SJSA1 (cell line): ENCODE data around the gene LGALS3BP. TPM values are rescaled to one million over a fixed set of nuclear protein-coding genes. Genes with fewer than 3 reads are reported as not detected.
"Not testable (repeated sequence)": the region's sequence is repeated elsewhere in the genome, so short reads cannot be mapped to it uniquely, and the experiment has no call there.

Experiments
- DNase-seq, 2 experiments: peaks; one replicate each; pipeline ENCODE4 v3.0.0-alpha.2; 2015 to 2020; ENCODE audit warnings: low spot score in 2 of 2, low read depth in 1 of 2
- H3K27ac ChIP-seq: fragments of 250-450 bp; sonication (Bioruptor Pico); 2 replicates; pipeline ENCODE4 v1.5.1; 2020; ENCODE audit warnings: mild to moderate bottlenecking, moderate library complexity
- H3K27me3 ChIP-seq: fragments of 250-450 bp; sonication (Bioruptor Pico); replicated peaks from 2 replicates; pipeline ENCODE4 v1.5.1; 2020; ENCODE audit warnings: mild to moderate bottlenecking, moderate library complexity
- H3K36me3 ChIP-seq: fragments of 250-450 bp; sonication (Bioruptor Pico); 2 replicates; pipeline ENCODE4 v1.5.1; 2020; ENCODE audit warnings: mild to moderate bottlenecking
- H3K4me1 ChIP-seq: fragments of 250-450 bp; sonication (Bioruptor Pico); replicated peaks from 2 replicates; pipeline ENCODE4 v1.6.1; 2021; ENCODE audit warnings: mild to moderate bottlenecking
- H3K4me3 ChIP-seq: fragments of 250-450 bp; sonication (Bioruptor Pico); 2 replicates; pipeline ENCODE4 v1.5.1; 2020; ENCODE audit warnings: mild to moderate bottlenecking
- H3K9me3 ChIP-seq: fragments of 250-450 bp; sonication (Bioruptor Pico); replicated peaks from 2 replicates; pipeline ENCODE4 v1.5.1; 2020; ENCODE audit warnings: mild to moderate bottlenecking
- total RNA-seq: library from RNA; depleted of rRNA; stranded (reverse); fragments of >200 nt; shearing (Covaris generic); gene quantifications from 2 replicates; pipeline ENCODE4 v1.2.3, GENCODE V29; 2014

Gene LGALS3BP
- total RNA-seq, 1 experiment from 2014 or later: 485 TPM

DNA sequence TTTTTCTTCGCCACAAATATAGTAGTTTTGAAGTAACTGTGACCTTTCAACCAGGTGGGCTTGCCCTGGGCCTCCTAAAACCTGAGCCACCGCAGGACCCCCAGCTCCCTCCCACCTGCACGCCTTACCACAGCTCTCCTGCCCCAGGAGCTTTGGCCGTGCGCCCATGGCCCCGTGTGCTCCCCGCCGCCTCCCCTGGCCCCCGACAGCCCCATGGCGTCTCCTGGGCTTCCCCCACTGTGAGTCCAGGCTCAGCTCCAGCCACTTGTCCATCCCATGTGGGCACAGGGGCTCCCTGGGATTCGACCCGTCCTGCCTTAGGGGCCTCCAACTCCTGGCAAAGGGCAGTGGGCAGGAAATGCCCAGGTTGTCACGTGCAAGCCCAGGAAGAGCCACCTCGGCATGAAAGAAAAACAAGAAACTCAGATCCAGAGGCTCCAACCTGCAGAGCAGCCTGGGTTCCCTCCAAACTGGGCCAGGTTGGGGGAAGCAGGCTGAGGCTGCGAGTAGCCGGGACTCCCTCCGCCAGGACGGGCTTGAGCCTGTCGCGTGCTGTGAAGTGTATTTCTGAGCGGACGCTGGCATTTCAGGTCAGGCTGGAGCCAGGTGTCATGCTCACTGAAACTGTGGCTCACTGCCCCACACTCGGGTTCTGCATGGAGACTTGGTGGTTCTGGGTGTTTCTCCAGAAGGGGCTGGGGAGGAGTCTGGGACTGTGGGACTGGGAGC is 5.8 kb downstream of the LGALS3BP start:
- no peak overlapping the region for H3K4me3 ChIP-seq
- no peak overlapping the region for H3K27ac ChIP-seq
- H3K27me3 ChIP-seq: no peaks in the 10 kb centered on the region
- peaks cover 27% of the 10 kb centered on the region for H3K4me1 ChIP-seq
- DNase-seq: no peak
- no peaks in the 10 kb centered on the region for H3K9me3 ChIP-seq
- peaks cover 94% of the 10 kb centered on the region for H3K36me3 ChIP-seq

DNA sequence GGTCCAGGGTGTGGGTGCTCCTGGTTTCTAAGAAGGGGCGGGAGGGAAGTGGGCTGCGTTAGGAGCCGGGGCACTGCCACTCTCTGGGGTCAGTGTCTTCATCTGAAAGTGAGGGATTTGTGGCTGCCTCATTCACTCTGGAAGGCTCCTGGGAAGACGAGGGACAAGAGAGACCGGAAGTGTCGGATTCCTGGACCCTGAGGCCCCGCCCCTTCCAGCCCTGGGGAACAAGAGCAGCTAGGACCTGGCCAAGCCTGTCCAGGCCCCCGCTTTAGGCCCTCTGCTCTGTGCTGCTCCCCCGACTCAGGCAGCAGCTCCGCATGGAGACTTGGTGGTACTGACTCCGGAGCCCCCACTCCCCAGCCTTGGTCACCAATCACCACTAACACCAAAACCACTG is 6.5 kb downstream of the LGALS3BP start:
- H3K4me1 ChIP-seq: peaks cover 27% of the 10 kb centered on the region
- peak in 1 of 2 experiments; percentile 49 for DNase-seq
- peaks cover 98% of the 10 kb centered on the region for H3K36me3 ChIP-seq
- H3K9me3 ChIP-seq: no peaks in the 10 kb centered on the region
- no peak overlapping the region for H3K27ac ChIP-seq
- no peaks in the 10 kb centered on the region for H3K27me3 ChIP-seq
- no peak overlapping the region for H3K4me3 ChIP-seq

DNA sequence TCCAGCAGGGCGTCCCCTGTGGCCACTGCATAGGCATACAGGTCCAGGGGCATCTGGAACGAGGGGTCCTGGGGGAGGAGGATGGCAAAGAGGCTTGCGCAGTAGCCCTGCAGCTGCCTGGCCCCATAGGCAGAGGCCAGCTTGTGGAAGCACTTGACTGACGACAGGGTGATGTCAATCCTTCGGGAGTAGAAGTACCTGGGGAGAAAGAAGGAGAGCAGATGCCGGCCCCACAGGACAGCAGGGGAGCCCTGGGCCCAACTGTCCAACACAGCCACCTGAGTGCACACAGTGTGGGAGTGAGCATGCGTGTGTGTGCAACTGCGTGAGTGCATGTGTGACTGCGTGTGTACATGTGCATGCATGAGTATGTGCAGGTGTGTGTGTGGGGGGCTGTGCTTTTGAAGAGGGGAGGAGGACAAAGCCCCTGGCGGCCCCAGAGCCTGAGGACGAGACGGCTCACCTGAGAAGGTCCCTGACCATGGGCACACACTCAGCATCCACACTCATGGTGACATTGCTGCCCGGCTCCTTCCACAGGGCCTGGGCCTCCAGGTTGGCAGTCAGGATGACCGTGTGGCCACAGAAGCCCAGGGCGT is 7.1 kb downstream of the LGALS3BP start:
- no peaks in the 10 kb centered on the region for H3K9me3 ChIP-seq
- no peaks in the 10 kb centered on the region for H3K27me3 ChIP-seq
- DNase-seq: no peak
- no peak overlapping the region for H3K27ac ChIP-seq
- H3K36me3 ChIP-seq: peaks cover 98% of the 10 kb centered on the region
- peaks cover 27% of the 10 kb centered on the region for H3K4me1 ChIP-seq
- H3K4me3 ChIP-seq: no peak overlapping the region

DNA sequence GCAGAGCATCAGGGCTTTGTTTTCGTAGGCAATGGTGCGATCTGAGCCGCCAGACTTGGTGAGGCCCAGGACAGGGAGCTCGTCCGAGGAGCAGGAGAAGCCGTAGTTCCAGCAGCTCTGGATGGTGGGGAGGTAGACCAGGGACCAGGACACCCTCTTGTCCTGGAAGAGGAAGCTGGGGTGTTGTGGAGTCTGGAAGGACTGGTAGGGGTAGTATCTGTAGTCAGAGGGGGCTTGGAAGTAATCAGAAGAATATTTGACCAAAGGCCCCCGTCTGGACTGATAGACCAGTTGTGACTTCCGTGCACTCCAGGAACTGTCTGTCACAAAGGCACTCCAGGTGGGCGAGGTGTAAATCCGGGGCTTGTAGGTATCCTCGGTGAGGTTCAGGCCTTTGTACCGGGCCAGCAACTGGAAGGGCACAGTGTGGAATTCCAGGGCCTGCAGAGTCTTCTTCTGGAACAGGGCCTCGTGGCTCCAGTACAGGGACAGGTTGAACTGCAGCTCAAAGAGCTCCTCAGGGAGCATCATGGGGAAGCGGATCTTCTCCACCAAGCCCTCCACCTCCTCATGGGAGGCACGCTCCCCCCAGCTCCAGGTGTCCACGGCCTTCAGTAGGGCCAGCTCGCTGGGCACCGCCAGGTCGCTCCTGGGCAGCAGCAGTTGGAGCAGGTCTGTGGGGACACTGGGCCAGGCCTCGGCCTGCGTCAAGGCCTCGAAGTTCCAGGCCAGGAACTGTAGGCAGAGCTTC is 7.8 kb downstream of the LGALS3BP start:
- peak in 1 of 2 experiments; percentile 52 for DNase-seq
- Histone ChIP-seq H3K27ac (no peak overlapping the region), H3K4me1 (peaks cover 33% of the 10 kb centered on the region), H3K4me3 (no peak overlapping the region), H3K36me3 (peaks cover 97% of the 10 kb centered on the region), H3K9me3 (no peaks in the 10 kb centered on the region), H3K27me3 (no peaks in the 10 kb centered on the region)

DNA sequence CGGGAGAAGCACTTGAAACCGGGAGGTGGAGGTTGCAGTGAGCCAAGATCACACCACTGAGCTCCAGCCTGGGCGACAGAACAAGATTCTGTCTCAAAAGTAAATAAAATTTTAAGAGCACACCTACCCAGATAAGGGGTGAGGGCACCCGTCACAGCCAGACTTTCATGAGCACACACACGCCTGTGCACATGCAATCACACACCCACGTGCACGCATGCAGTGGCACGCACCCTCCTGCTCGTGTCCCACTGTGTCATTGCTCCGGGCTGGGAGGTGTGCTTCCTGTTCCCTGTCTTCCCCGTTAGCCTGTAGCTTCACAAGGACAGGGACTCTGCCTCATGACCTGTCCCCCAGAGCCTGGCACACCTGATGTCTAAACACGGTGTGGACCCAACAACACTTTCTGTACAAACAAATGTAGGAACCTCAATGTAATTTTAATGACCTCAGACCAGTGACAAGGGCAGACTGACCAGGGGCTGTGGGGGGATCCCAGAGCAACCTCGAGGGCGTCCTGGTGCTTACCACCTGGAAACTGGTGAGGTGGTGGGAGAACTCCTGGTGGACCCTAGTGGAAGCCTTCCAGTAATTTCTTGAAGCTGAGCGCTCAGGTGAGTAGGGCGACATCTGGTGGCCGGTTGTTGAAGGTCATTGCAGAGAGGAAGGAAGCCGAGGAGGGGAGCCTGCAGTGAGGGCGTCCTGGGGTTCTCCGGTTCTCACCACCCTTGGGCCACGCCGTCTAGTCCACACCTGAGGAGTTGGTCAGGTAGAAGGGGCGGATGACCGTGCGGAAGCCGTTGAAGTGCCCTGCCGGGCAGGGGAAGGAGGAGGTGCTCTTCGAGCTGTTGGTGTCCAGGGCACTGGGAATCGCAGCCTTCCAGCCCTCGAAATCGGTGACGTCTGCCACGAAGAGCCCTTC is 8.6 kb downstream of the LGALS3BP start:
- H3K9me3 ChIP-seq: no peaks in the 10 kb centered on the region
- H3K36me3 ChIP-seq: peaks cover 97% of the 10 kb centered on the region
- no peaks in the 10 kb centered on the region for H3K27me3 ChIP-seq
- peaks cover 41% of the 10 kb centered on the region for H3K4me1 ChIP-seq
- peak; percentile 84 to 87 for DNase-seq
- no peak overlapping the region for H3K27ac ChIP-seq
- H3K4me3 ChIP-seq: no peak overlapping the region

DNA sequence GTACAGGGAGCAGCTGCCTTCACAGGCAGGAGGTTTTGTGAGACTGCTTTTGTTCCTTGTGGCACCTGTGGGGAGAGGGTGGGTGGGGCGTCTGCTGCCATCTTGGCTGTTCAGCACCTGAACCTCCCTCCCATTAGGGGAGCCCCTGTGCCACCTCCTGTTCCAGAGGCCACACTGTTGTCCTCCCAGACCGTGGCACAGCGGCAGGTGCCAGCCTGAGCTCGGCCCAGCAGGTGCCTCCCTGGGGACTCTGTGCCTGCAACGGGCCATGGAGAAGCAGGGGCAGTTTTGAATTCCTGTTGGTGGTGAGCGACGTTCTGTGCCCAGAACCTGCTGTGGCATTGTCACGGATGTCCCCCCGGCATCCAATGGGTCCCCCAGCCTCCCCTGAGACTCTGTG is 9.9 kb downstream of the LGALS3BP start:
- peaks cover 86% of the 10 kb centered on the region for H3K36me3 ChIP-seq
- no peak overlapping the region for H3K27ac ChIP-seq
- H3K4me3 ChIP-seq: no peak overlapping the region
- no peak for DNase-seq
- no peaks in the 10 kb centered on the region for H3K27me3 ChIP-seq
- H3K9me3 ChIP-seq: no peaks in the 10 kb centered on the region
- peaks cover 38% of the 10 kb centered on the region for H3K4me1 ChIP-seq

DNA sequence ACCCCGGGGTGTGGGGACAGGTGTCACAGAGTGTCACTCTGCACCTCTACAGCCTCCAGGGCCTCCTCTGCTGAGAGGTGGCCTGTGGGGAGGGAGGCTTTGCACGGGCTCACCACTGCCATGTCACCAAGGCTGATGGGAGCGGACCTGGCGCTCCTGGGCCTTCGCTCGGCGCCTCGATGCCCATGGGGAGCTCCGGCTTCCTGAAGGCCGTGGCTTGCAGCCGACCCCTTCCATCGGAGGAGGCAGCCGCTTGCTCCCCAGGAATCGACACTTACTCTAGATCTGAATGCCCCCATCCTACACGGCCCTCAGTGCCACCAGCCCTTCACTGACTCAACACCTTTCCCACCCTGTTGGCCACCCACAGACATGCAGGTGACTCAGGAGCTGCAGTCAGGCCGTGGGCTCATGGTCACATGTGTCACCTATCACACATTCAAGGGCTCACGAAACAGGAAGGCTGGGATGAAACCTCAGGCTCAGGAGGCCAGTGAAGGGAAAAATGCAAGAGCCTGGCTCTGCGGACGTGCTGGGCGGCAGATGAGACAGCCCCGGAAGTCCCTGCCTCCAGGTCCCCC is 11.9 kb downstream of the LGALS3BP start:
- Histone ChIP-seq H3K9me3 (no peaks in the 10 kb centered on the region), H3K27ac (0 out of 2 replicates have a peak overlapping the region, but pooled peaks have one; percentile 6), H3K4me3 (no peak overlapping the region), H3K27me3 (no peaks in the 10 kb centered on the region), H3K4me1 (peaks cover 38% of the 10 kb centered on the region), H3K36me3 (peaks cover 68% of the 10 kb centered on the region)
- DNase-seq: peak in 1 of 2 experiments; percentile 53

DNA sequence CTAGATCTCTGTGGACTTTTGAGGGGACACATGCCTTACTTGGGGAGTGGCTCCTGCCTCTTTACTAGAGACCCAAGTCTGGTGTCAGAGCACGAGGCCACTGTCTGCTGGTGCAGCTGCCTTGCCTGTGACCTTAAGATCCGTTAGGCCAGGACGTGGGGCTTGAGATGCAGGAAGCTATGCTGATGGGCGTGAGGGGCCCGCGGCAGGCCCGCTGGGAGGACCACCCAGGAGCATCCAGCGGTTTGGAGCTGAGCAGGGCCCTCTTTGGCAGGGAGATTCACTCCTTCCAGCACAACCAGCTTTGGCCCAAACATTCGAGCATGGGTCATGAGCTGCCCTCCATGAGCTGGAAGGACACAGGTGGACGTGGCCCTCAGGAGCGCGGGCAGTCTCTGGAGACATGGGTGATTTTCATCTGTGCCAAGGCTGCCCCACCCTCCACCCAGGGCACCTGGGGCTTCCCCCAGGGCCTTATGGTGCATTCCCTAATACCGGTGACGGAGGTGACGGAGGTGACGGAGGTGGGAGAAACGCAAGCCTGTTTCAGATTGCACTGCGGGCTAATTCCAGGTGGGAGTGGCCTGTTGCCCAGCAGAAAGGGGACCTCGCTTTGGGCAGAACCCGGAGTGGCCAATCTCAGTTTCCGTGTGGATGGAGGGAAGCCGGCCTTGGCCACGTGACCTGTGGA is 12.7 kb downstream of the LGALS3BP start:
- H3K36me3 ChIP-seq: peaks cover 59% of the 10 kb centered on the region
- H3K9me3 ChIP-seq: no peaks in the 10 kb centered on the region
- H3K4me3 ChIP-seq: no peak overlapping the region
- peaks cover 44% of the 10 kb centered on the region for H3K4me1 ChIP-seq
- H3K27me3 ChIP-seq: no peaks in the 10 kb centered on the region
- DNase-seq: peak; percentile 62 to 84
- H3K27ac ChIP-seq: peak overlapping the region; percentile 25; the same call in 1 of the 2 replicates

DNA sequence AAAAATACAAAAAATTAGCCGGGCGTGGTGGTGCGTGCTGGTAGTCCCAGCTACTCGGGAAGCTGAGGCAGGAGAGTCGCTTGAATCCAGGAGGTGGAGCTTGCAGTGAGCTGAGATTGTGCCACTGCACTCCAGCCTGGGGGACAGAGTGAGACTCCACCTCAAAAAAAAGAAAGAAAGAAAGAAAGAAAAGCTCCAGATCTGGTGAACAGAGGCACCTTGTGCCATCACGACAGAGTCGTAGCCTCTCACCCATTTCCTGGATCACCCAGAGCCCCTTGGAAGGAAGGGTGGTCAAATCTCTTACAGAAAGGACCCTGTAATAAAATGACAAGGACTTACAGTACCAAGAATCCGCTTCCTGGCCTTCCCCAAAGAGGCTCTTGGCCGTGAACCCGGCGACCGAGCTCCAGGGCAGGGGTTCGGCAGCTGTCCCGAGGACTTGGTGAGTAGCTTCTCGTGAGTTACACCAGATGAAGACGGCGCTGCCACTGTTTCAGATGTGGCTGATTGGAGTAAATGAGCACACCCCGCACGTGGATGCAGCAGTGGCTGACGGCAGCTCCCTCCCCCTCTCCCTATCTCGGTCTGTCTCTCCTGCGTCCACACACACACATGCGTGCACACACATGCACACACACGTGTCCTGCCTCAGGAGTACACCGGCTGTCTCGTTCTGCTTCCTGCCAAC is 13.5 kb downstream of the LGALS3BP start:
- no peak for DNase-seq
- H3K9me3 ChIP-seq: no peaks in the 10 kb centered on the region
- H3K36me3 ChIP-seq: peaks cover 51% of the 10 kb centered on the region
- H3K27ac ChIP-seq: peak overlapping the region; percentile 25; the same call in 1 of the 2 replicates
- H3K27me3 ChIP-seq: no peaks in the 10 kb centered on the region
- H3K4me1 ChIP-seq: peaks cover 43% of the 10 kb centered on the region
- no peak overlapping the region for H3K4me3 ChIP-seq

DNA sequence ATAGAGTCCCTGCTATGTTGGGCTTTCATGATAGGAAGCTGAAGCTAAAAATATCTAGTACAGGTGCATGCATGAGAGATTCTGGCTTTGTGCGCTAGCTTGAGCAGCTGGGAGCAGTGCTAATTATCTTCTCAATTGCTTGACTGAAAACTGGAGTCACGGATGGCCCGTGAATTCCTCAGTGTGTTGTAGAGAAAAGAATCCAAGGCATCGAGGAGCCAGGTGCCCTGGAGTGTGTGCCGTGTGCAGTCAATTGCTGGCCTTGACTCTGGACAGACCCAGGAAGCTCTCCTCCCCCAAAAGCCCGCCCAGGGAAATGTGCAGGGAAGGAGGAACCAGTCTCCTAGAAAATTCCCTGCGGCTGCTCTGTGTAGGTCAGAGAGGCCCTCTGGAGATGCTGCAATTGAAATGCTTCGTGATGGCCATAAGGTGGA is 14.2 kb downstream of the LGALS3BP start:
- Histone ChIP-seq H3K27ac (no peak overlapping the region), H3K9me3 (no peaks in the 10 kb centered on the region), H3K4me1 (peaks cover 37% of the 10 kb centered on the region), H3K4me3 (no peak overlapping the region), H3K36me3 (peaks cover 44% of the 10 kb centered on the region), H3K27me3 (no peaks in the 10 kb centered on the region)
- DNase-seq: no peak

DNA sequence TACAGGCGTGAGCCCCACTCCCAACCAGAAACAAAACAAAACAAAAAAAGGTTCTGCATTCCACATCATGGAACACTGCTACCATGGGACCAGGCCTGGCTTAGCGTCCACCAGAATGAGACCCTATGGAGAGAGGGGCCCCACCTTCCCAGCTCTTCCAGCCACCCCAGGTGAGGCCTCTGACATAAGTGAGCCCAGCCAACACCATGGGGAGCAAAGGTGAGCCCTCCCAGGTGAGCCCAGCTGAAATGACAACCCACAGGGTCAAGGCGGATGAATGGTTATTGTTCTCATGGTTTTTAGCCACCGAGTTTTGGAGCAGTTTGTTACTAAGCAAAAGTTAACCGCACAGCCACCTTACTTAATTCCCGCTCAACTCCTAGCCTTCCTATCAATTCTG is 16.3 kb downstream of the LGALS3BP start:
- Histone ChIP-seq H3K9me3 (no peaks in the 10 kb centered on the region), H3K27me3 (no peaks in the 10 kb centered on the region), H3K4me1 (peaks cover 37% of the 10 kb centered on the region), H3K4me3 (no peak overlapping the region), H3K27ac (no peak overlapping the region), H3K36me3 (peaks cover 23% of the 10 kb centered on the region)
- no peak for DNase-seq

DNA sequence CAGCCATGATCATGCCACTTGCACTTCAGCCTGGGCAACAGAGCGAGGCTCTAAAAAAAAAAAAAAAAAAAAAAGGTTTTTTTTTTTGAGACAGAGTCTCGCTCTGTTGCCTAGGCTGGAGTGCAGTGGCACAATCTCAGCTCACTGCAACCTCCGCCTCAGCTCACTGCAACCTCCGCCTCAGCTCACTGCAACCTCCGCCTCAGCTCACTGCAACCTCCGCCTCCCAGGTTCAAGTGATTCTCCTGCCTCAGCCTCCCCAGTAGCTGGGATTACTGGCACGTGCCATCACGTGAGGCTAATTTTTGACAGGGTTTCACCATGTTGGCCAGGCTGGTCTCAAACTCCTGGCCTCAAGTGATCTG is 16.8 kb downstream of the LGALS3BP start:
- H3K9me3 ChIP-seq, H3K27ac ChIP-seq, H3K27me3 ChIP-seq, DNase-seq, H3K4me3 ChIP-seq: not testable (repeated sequence)
- Histone ChIP-seq H3K4me1 (peaks cover 35% of the 10 kb centered on the region), H3K36me3 (peaks cover 18% of the 10 kb centered on the region)
